ENCODE data around the gene SLC2A9.

Gene SLC2A9

DNA sequence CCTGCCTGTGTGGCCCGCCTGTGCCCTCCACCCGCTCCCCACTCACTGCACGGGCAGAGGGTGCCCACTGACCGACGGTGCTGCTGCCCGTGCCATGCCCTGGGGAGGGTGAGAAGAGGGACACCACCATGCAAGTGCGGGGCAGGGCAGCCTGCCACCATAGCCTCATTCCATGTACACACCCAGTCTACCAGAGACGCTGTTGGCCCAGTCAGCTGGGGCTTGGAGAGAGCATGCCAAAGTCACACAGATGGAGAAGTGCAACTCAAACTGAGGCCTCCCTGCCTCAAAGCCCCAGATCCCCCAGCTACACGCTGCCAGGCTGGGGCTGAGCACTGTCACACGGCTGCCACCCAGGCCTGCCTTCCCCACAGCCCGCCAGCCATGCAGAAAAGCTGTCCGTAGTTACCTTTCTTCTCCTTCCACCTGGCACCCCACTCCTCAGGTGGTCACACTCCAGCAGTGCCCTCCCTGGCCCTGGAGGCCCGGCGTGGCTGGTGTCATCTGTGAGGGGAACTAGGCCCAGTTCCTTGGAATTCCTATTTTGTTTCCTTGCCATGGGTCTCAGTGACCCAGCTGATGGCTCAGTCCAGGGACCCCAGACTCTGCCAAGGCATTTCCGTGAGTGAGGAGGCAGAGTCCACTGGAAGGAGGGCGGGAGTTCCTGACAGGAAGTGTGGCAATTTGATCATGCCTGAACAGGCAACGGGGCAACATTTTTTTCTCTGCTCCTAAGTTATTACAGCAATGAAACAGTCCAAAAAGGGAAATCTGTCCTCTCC is at the start of gene SLC2A9:
Gene SLC2A9, minus strand, starts transcription at position 627 of the 782 bp plus-strand sequence. Its CDS starts 68 bp downstream, at position 559.
- DNase-seq (ENCODE audit: insufficient read length, low spot score) (no peak), FAIRE-seq (no peak)
- TF ChIP-seq, protein P1, sequence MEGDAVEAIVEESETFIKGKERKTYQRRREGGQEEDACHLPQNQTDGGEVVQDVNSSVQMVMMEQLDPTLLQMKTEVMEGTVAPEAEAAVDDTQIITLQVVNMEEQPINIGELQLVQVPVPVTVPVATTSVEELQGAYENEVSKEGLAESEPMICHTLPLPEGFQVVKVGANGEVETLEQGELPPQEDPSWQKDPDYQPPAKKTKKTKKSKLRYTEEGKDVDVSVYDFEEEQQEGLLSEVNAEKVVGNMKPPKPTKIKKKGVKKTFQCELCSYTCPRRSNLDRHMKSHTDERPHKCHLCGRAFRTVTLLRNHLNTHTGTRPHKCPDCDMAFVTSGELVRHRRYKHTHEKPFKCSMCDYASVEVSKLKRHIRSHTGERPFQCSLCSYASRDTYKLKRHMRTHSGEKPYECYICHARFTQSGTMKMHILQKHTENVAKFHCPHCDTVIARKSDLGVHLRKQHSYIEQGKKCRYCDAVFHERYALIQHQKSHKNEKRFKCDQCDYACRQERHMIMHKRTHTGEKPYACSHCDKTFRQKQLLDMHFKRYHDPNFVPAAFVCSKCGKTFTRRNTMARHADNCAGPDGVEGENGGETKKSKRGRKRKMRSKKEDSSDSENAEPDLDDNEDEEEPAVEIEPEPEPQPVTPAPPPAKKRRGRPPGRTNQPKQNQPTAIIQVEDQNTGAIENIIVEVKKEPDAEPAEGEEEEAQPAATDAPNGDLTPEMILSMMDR (IDR thresholded peaks at IDR 0.05; ENCODE audit: insufficient read depth, missing control alignments) = no peak

DNA sequence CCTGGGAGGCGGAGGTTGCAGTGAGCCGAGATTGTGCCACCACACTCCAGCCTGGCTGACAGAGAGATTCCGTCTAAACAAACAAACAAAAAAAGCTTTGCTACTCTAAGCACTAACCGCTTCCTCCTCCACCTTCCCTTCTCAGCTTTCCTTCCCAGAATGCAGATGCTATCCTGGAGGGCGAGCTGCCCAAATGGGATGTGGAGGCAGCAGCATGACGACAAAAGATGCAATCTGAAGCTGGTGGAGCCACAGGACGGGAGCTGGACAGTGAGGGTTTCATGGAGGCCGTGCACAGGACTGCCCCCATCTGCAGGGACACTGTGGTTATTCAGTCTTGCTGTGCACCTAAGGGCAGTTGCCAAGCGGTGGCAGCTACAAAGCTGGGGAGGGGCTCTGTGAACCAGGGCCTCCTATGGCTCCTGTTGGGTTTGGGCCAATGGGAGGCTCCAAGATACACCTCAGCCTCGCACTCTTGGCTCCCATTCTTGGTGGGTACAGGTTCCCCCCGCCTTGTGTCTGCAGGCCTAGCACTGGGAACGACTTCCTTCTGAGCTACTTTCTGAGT is 47.9 kb upstream of the SLC2A9 start:
- FAIRE-seq = no peak
- TF ChIP-seq, protein P1 (IDR thresholded peaks at IDR 0.05; ENCODE audit: insufficient read depth, missing control alignments) = no peak
- no peak for DNase-seq (ENCODE audit: insufficient read length, low spot score)

DNA sequence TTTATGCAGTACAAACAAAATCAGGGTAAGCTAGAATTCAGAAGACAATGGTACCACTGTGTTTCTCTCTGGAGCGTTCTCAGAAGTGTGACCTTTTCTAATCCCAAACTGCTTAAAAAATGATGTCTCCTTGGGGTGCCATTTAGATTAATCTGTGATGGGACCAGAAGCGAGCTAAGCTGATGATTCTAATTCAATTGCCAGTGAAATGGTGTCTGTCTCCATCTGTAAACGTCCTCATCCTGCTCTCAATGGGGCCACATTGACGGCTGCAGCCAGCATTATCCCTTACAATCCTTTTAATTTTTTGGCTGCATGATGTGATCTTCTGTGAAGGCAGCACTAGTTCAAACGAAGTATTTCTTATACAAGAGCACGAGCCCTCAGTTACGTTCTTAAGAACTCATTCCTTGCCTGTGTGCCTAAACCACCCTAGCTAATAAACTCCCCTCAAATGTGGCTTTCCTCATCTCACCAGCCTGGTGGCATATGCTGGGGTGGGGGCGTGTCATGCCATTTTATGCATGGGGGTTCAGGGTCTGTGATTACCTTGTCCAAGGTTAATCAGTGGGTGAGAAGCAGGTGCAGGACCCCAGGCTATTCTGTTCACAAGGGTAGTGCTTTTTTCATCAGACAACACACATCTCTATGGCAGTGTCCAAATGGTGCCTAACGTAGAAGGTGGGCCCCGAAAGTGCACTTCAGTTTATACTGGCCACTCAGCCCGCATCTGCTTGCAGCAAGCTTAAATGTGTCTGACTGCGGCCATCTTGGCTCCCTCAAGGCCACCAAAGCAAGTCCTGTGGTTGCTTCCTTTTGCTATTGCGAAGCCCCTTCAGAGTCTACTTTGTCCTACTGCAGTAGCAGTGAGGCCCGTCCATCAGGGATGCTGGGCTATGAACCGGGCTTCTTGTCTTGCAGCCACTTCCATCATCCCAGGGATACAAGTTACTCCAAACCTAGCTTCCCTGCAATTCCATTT is 45.7 kb upstream of the SLC2A9 start:
- DNase-seq (ENCODE audit: insufficient read length, low spot score) (no peak), FAIRE-seq (no peak)
- TF ChIP-seq, protein P1 (IDR thresholded peaks at IDR 0.05; ENCODE audit: insufficient read depth, missing control alignments) = no peak

DNA sequence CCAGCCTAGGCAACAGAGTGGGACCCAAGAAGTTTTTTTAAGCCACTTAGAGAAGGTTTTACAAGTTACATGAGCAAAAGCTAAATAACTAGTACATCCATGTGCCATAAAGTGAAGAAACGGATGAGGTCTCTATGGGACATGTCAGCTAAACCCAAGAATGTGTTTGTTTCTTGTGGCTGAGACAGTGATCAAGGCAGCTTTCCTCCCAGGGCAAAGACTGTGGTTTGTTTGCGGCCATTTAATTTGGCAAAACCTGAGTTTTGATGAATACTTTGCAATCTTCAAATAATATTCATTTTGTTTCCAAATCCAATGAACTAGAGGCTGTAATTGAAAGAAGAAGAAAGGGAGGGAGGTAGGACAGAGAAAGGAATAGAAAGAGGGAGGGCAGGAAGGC is 44.9 kb upstream of the SLC2A9 start:
- FAIRE-seq = no peak
- TF ChIP-seq, protein P1 (IDR thresholded peaks at IDR 0.05; ENCODE audit: insufficient read depth, missing control alignments) = no peak

DNA sequence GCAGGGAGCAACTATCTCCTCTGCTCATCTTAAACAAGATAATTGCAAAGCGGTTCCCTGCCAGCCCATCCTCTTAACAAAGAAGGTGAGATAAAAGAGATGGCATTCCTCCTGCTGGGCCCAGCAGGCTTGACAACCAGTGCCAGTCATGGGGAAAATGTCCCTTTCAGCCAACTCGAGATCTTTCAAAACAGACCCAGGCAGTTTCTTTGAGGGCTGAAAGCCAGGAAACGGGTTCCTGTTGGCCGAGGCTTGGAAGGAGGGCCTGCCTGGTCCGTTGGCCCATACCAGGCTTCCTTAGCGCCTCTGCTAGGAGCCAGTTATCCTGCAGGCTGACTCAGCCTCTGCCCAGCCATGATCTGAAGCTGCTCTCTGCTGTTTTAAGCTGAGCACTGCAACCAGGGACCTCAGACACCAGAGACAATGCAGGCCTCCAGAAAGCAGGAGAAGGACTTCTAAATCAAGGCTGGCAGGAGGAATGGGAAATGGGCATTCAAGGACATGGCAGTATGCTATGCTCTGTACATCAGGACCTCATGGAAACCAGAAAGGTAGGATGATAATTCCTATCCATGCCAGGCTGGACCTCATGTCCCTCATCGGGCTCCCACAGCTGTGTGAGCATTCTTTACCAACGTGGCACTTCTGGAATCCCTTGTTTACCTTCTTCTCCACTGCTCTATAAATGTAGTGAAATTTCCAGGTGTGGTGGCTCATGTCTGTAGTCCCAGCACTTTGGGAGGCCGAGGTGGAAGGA is 42.4 kb upstream of the SLC2A9 start:
- FAIRE-seq = no peak
- TF ChIP-seq, protein P1 (IDR thresholded peaks at IDR 0.05; ENCODE audit: insufficient read depth, missing control alignments) = peak; percentile 67
- DNase-seq (ENCODE audit: insufficient read length, low spot score) = no peak

More for the DNA sequence above, 44.9 kb upstream of the SLC2A9 start:
- no peak for DNase-seq (ENCODE audit: insufficient read length, low spot score)

DNA sequence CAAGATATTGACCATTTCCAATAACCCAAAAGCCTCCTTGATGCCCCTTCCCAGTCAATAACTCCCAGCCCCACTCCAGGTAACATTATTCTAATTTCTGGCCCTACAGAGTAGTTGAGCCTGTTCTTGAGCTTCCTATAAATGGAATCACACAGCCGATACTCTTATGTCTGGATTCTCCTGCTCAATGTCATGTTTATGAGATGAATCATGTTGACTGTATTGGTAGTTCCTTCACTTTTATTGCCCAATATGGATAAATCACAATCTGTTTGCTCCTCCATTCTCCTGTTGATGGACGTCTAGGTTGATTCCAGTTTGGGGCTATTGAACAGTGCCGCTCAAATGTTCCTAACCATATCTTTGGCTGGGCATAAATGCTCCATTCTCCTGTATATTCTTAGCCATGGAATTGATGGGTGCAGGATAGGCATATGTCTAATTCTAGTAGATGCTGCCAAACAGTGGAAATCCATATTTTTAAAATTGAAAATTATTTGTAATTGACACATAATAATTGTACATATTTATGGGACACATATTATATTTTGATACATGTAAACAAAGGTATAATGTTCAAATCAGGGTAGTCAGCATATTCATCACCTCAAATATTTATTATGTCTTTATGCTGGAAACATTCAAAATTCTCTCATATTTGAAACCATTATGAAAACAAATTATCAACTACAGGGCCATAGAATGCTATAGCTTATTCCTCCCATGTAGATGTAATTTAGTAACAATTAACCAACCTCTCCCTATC is 40.5 kb upstream of the SLC2A9 start:
- no peak for DNase-seq (ENCODE audit: insufficient read length, low spot score)
- FAIRE-seq = no peak
- TF ChIP-seq, protein P1 (IDR thresholded peaks at IDR 0.05; ENCODE audit: insufficient read depth, missing control alignments) = no peak
